Fibroblast of skin of right biceps (primary cell): ENCODE results near the gene PPIL4.
"Not testable (repeated sequence)": the region's sequence is repeated elsewhere in the genome, so short reads cannot be mapped to it uniquely, and the experiment has no call there.

ENCODE experiments used
- DNase-seq: peaks from one replicate; pipeline ENCODE4 v3.0.0-alpha.2; 2013

The PPIL4 gene

GRCh38 chr6:149529650-149530049 is 16.2 kb downstream of the PPIL4 start:
- DNase-seq, result no peak

GRCh38 chr6:149515494-149515893 is 30.3 kb downstream of the PPIL4 start:
- no peak for DNase-seq

- DNase-seq, result peak; percentile 46
These were observed 31.9 kb downstream of the PPIL4 start for GRCh38 chr6:149513915-149514314.

- DNase-seq, result no peak
These were observed 34.9 kb downstream of the PPIL4 start for GRCh38 chr6:149510793-149511512.

GRCh38 chr6:149508485-149508884 is 37.4 kb downstream of the PPIL4 start:
- no peak for DNase-seq

- no peak for DNase-seq
These were observed 42.0 kb downstream of the PPIL4 start for GRCh38 chr6:149503872-149504271.

GRCh38 chr6:149503276-149503675 is 42.6 kb downstream of the PPIL4 start:
- DNase-seq, result no peak

GRCh38 chr6:149501768-149502167 is 44.1 kb downstream of the PPIL4 start:
- no peak for DNase-seq

- DNase-seq, result no peak
These were observed 44.6 kb downstream of the PPIL4 start for GRCh38 chr6:149501201-149501600.

- DNase-seq, result no peak
These were observed 45.7 kb downstream of the PPIL4 start for GRCh38 chr6:149500096-149500495.

- peak; percentile 94 for DNase-seq
These were observed 46.8 kb downstream of the PPIL4 start for GRCh38 chr6:149499066-149499465.

GRCh38 chr6:149497365-149497764 is 48.5 kb downstream of the PPIL4 start:
- DNase-seq, result no peak

- DNase-seq, result peak; percentile 47
These were observed 49.2 kb downstream of the PPIL4 start for GRCh38 chr6:149496597-149496996.

GRCh38 chr6:149495349-149496016 is 50.4 kb downstream of the PPIL4 start:
- DNase-seq, result not testable (repeated sequence)

- DNase-seq, result peak; percentile 22
These were observed 51.0 kb downstream of the PPIL4 start for GRCh38 chr6:149494810-149495209.

GRCh38 chr6:149493761-149494320 is 52.0 kb downstream of the PPIL4 start:
- DNase-seq, result no peak

GRCh38 chr6:149492798-149493343 is 53.0 kb downstream of the PPIL4 start:
- no peak for DNase-seq

GRCh38 chr6:149489967-149490366 is 55.9 kb downstream of the PPIL4 start:
- no peak for DNase-seq

- DNase-seq, result no peak
These were observed 57.0 kb downstream of the PPIL4 start for GRCh38 chr6:149488815-149489214.

- DNase-seq, result no peak
These were observed 58.5 kb downstream of the PPIL4 start for GRCh38 chr6:149487316-149487715.

- peak; percentile 60 for DNase-seq
These were observed 60.8 kb downstream of the PPIL4 start, which contains the start of gene ZC3H12D for GRCh38 chr6:149484733-149485700. Gene ZC3H12D, minus strand, starts transcription at chr6:149485014. Its CDS starts 10,471 bp downstream, at chr6:149474543.

- DNase-seq, result no peak
These were observed 61.8 kb downstream of the PPIL4 start for GRCh38 chr6:149483849-149484655.
